Smooth muscle cell (in vitro differentiated cells): Measurements from ENCODE around the gene CPEB4. TPM values are rescaled to one million over a fixed set of nuclear protein-coding genes. Genes with fewer than 3 reads are reported as not detected.

Experiments used
- DNase-seq: peaks from one replicate; lab custom pipeline; 2025; ENCODE audit not compliant: unreplicated experiment; lab: John Stamatoyannopoulos, UW
- H2AFZ ChIP-seq: fragments of 200-600 bp; sonication (generic); 2 replicates; pipeline ENCODE4 v1.6.0; 2016; ENCODE audit warnings: antibody characterized with exemption, low read depth, mild to moderate bottlenecking
- H3F3A ChIP-seq: fragments of 200-600 bp; sonication (generic); 2 replicates; pipeline ENCODE4 v1.6.0; 2017; ENCODE audit warnings: antibody characterized with exemption, low read depth
- H3K27ac ChIP-seq: fragments of 200-600 bp; sonication (generic); 2 replicates; pipeline ENCODE4 v1.5.1; 2016; ENCODE audit warnings: low read depth, mild to moderate bottlenecking
- H3K27me3 ChIP-seq: fragments of 200-600 bp; sonication (generic); 2 replicates; pipeline ENCODE4 v1.6.1; 2016; ENCODE audit warnings: low read depth, mild to moderate bottlenecking
- H3K36me3 ChIP-seq: fragments of 200-600 bp; sonication (generic); 2 replicates; pipeline ENCODE4 v1.5.1; 2016; ENCODE audit warnings: low read depth
- H3K4me1 ChIP-seq: fragments of 200-600 bp; sonication (generic); 2 replicates; pipeline ENCODE4 v1.5.1; 2016; ENCODE audit warnings: low read depth
- H3K4me2 ChIP-seq: fragments of 200-600 bp; sonication (generic); 2 replicates; pipeline ENCODE4 v1.6.0; 2016; ENCODE audit warnings: mild to moderate bottlenecking
- H3K4me3 ChIP-seq: fragments of 200-600 bp; sonication (generic); 2 replicates; pipeline ENCODE4 v1.5.1; 2016; ENCODE audit warnings: mild to moderate bottlenecking
- H3K79me2 ChIP-seq: fragments of 200-600 bp; sonication (generic); 2 replicates; pipeline ENCODE4 v1.6.0; 2016; ENCODE audit warnings: low read depth, mild to moderate bottlenecking
- H3K9ac ChIP-seq: fragments of 200-600 bp; sonication (generic); 2 replicates; pipeline ENCODE4 v1.6.0; 2016; ENCODE audit warnings: low read depth
- H3K9me3 ChIP-seq: fragments of 200-600 bp; sonication (generic); replicated peaks from 2 replicates; pipeline ENCODE4 v1.5.1; 2016; ENCODE audit warnings: low read depth
- H4K20me1 ChIP-seq: fragments of 200-600 bp; sonication (generic); 2 replicates; pipeline ENCODE4 v1.6.0; 2016; ENCODE audit warnings: low read depth
- CTCF ChIP-seq: fragments of 200-600 bp; sonication (generic); IDR thresholded peaks from 2 replicates; pipeline ENCODE4 v1.5.1; 2017; ENCODE audit warnings: borderline replicate concordance, mild to moderate bottlenecking, antibody characterized with exemption; ENCODE audit not compliant: insufficient read depth, poor library complexity, severe bottlenecking
- WGBS: methylation state at CpG from one replicate; pipeline ENCODE4 v1.1.7; 2016; ENCODE audit warnings: low lambda C conversion rate; 5-methylcytosine and 5-hydroxymethylcytosine counted together
- polyA plus RNA-seq: library from polyadenylated mRNA; unstranded; fragments of >200 nt; fragmentation: Nextera tagmentation; extraction: Ambion mirVana; gene quantifications from 2 replicates; pipeline ENCODE4 v1.2.1, GENCODE V29; 2016
- total RNA-seq: library from RNA; depleted of rRNA; stranded (reverse); fragments of >200 nt; gene quantifications from 2 replicates; pipeline ENCODE4 v1.2.3, GENCODE V29; 2014

The CPEB4 gene
- total and polyA plus RNA-seq, 2 experiments from 2014 or later: 5.1 to 38.5 TPM

- Histone ChIP-seq H2AFZ (peak overlapping the region; percentile 10), H3K27me3 (no peaks in the 10 kb centered on the region), H3K9me3 (no peaks in the 10 kb centered on the region), H3K4me1 (peaks cover 26% of the 10 kb centered on the region), H3K4me3 (peak overlapping the region; percentile 64), H3K79me2 (peaks cover 41% of the 10 kb centered on the region), H3K36me3 (no peaks in the 10 kb centered on the region), H3K9ac (peak overlapping the region; percentile 96), H3K27ac (peak overlapping the region; percentile 94), H4K20me1 (peaks cover 21% of the 10 kb centered on the region), H3K4me2 (peak overlapping the region; percentile 88), H3F3A (peaks cover 4% of the 10 kb centered on the region)
- WGBS: 2% methylated on average over 19 of the region's 19 CpGs
- no peak for TF ChIP-seq CTCF
- DNase-seq: no peak
These were observed 29.9 kb downstream of the CPEB4 start for GRCh38 chr5:173917788-173918786.

GRCh38 chr5:173919443-173919842 is 31.3 kb downstream of the CPEB4 start:
- TF ChIP-seq CTCF: no peak
- H3K27me3 ChIP-seq: no peaks in the 10 kb centered on the region
- peaks cover 35% of the 10 kb centered on the region for H4K20me1 ChIP-seq
- H3K27ac ChIP-seq: no peak overlapping the region
- H3K9me3 ChIP-seq: no peaks in the 10 kb centered on the region
- DNase-seq: no peak
- peaks cover 40% of the 10 kb centered on the region for H3K4me1 ChIP-seq
- H2AFZ ChIP-seq: no peak overlapping the region
- WGBS: 57% methylated on average over 2 of the region's 2 CpGs
- H3K36me3 ChIP-seq: no peaks in the 10 kb centered on the region
- H3F3A ChIP-seq: peaks cover 14% of the 10 kb centered on the region
- no peak overlapping the region for H3K9ac ChIP-seq
- peaks cover 41% of the 10 kb centered on the region for H3K79me2 ChIP-seq
- no peak overlapping the region for H3K4me3 ChIP-seq
- H3K4me2 ChIP-seq: no peak overlapping the region

- Histone ChIP-seq H3K4me1 (peaks cover 47% of the 10 kb centered on the region), H3K4me2 (no peak overlapping the region), H3K9ac (no peak overlapping the region), H3K9me3 (no peaks in the 10 kb centered on the region), H4K20me1 (peaks cover 42% of the 10 kb centered on the region), H3K36me3 (no peaks in the 10 kb centered on the region), H2AFZ (no peak overlapping the region), H3K27ac (no peak overlapping the region), H3K79me2 (peaks cover 38% of the 10 kb centered on the region), H3K4me3 (no peak overlapping the region), H3F3A (peaks cover 15% of the 10 kb centered on the region), H3K27me3 (no peaks in the 10 kb centered on the region)
- TF ChIP-seq CTCF: no peak
- DNase-seq: no peak
- WGBS: 99% methylated on average over 3 of the region's 3 CpGs
These were observed 32.0 kb downstream of the CPEB4 start for GRCh38 chr5:173920024-173920753.
